ENCODE results near the gene PACS2. TPM values are rescaled to one million over a fixed set of nuclear protein-coding genes. Genes with fewer than 3 reads are reported as not detected.

The PACS2 gene
- total RNA-seq, 3 donors from 2014 or later (not counting 1 experiment from before 2014, with no cell fraction given) = 58.4 to 76.5 (median 69.2) TPM

GRCh38 chr14:105415481-105416428 is 101.2 kb downstream of the PACS2 start:
- H3K36me3 Mint-ChIP-seq = no peaks in the 10 kb centered on the region
- H3K36me3 ChIP-seq (ENCODE audit: control insufficient read depth, insufficient read depth, low read length) = no peaks in the 10 kb centered on the region
- H3K27ac ChIP-seq (ENCODE audit: low read length) = no peak overlapping the region
- H3K27me3 ChIP-seq (ENCODE audit: control insufficient read depth, insufficient read depth, low read length) = peaks cover 21% of the 10 kb centered on the region
- WGBS (ENCODE audit: insufficient coverage) = 97% methylated on average over 23 of the region's 25 CpGs
- H3K27me3 Mint-ChIP-seq (ENCODE audit: low read depth in 2 of 2) = peaks cover 0 to 18% of the 10 kb centered on the region in 2 donors
- peak overlapping the region; percentile 70 for H3K4me3 Mint-ChIP-seq
- H3K4me3 ChIP-seq (ENCODE audit: low read length) = peak overlapping the region; percentile 16
- intact Hi-C loops (cut with micrococcal nuclease) = loop anchor here (5.0 kb wide), 1 partner anchor 43 kb away; no protein-coding TSS in a partner anchor
- DNase-seq (no peak), ATAC-seq (no peak)
- peaks cover 43% of the 10 kb centered on the region for H3K4me1 ChIP-seq (ENCODE audit: control insufficient read depth, insufficient read depth, low read length)
- no peaks in the 10 kb centered on the region for H3K9me3 Mint-ChIP-seq
- TF ChIP-seq CTCF (IDR thresholded peaks at IDR 0.05) = no peak
- H3K27ac Mint-ChIP-seq = no peak overlapping the region
- H3K4me1 Mint-ChIP-seq = peaks cover under 1 to 16% of the 10 kb centered on the region in 2 donors
- no peaks in the 10 kb centered on the region for H3K9me3 ChIP-seq (ENCODE audit: control insufficient read depth, insufficient read depth, low read length)

- ATAC-seq = no peak
- H3K4me1 Mint-ChIP-seq = peaks cover 10 to 25% of the 10 kb centered on the region in 2 donors
- H3K4me3 Mint-ChIP-seq = peak overlapping the region; percentile 19
- H3K36me3 Mint-ChIP-seq = no peaks in the 10 kb centered on the region
- Histone ChIP-seq H3K36me3 (ENCODE audit: control insufficient read depth, insufficient read depth, low read length) (no peaks in the 10 kb centered on the region), H3K27ac (ENCODE audit: low read length) (no peak overlapping the region), H3K9me3 (ENCODE audit: control insufficient read depth, insufficient read depth, low read length) (no peaks in the 10 kb centered on the region), H3K4me3 (ENCODE audit: low read length) (no peak overlapping the region), H3K4me1 (ENCODE audit: control insufficient read depth, insufficient read depth, low read length) (peaks cover 45% of the 10 kb centered on the region), H3K27me3 (ENCODE audit: control insufficient read depth, insufficient read depth, low read length) (peaks cover 15% of the 10 kb centered on the region)
- no peak for TF ChIP-seq CTCF (IDR thresholded peaks at IDR 0.05)
- 96% methylated on average over 8 of the region's 11 CpGs for WGBS (ENCODE audit: insufficient coverage)
- H3K27ac Mint-ChIP-seq = no peak overlapping the region
- peaks cover 0 to 12% of the 10 kb centered on the region in 2 donors for H3K27me3 Mint-ChIP-seq (ENCODE audit: low read depth in 2 of 2)
- no peak for DNase-seq
- H3K9me3 Mint-ChIP-seq = no peaks in the 10 kb centered on the region
- intact Hi-C loops (cut with micrococcal nuclease) = loop anchor here (5.0 kb wide), 1 partner anchor 44 kb away; no protein-coding TSS in a partner anchor
These were observed 102.1 kb downstream of the PACS2 start for GRCh38 chr14:105416671-105417070.

GRCh38 chr14:105417690-105418121 is 103.2 kb downstream of the PACS2 start:
- ATAC-seq (no peak), DNase-seq (no peak)
- TF ChIP-seq CTCF (IDR thresholded peaks at IDR 0.05) = no peak
- WGBS (ENCODE audit: insufficient coverage) = 90% methylated on average over 3 of the region's 3 CpGs
- Histone ChIP-seq H3K4me3 (ENCODE audit: low read length) (no peak overlapping the region), H3K9me3 (ENCODE audit: control insufficient read depth, insufficient read depth, low read length) (no peaks in the 10 kb centered on the region), H3K27me3 (ENCODE audit: control insufficient read depth, insufficient read depth, low read length) (peaks cover 9% of the 10 kb centered on the region), H3K36me3 (ENCODE audit: control insufficient read depth, insufficient read depth, low read length) (no peaks in the 10 kb centered on the region), H3K27ac (ENCODE audit: low read length) (no peak overlapping the region), H3K4me1 (ENCODE audit: control insufficient read depth, insufficient read depth, low read length) (peaks cover 51% of the 10 kb centered on the region)
- Mint-ChIP-seq H3K27ac (no peak overlapping the region), H3K4me1 (peaks cover 20 to 36% of the 10 kb centered on the region in 2 donors), H3K4me3 (no peak overlapping the region), H3K27me3 (ENCODE audit: low read depth in 2 of 2) (peaks cover 0 to 9% of the 10 kb centered on the region in 2 donors), H3K9me3 (no peaks in the 10 kb centered on the region), H3K36me3 (no peaks in the 10 kb centered on the region)
- intact Hi-C loops (cut with micrococcal nuclease) = loop anchor here (5.0 kb wide), 1 partner anchor 45 kb away; no protein-coding TSS in a partner anchor
